Measurements from ENCODE around the gene CAMK1D. TPM values are rescaled to one million over a fixed set of nuclear protein-coding genes. Genes with fewer than 3 reads are reported as not detected.

The CAMK1D gene
- polyA plus RNA-seq, 1 of the 3 experiments (the other 2 are of a cell fraction) = 4.1 TPM

DNA sequence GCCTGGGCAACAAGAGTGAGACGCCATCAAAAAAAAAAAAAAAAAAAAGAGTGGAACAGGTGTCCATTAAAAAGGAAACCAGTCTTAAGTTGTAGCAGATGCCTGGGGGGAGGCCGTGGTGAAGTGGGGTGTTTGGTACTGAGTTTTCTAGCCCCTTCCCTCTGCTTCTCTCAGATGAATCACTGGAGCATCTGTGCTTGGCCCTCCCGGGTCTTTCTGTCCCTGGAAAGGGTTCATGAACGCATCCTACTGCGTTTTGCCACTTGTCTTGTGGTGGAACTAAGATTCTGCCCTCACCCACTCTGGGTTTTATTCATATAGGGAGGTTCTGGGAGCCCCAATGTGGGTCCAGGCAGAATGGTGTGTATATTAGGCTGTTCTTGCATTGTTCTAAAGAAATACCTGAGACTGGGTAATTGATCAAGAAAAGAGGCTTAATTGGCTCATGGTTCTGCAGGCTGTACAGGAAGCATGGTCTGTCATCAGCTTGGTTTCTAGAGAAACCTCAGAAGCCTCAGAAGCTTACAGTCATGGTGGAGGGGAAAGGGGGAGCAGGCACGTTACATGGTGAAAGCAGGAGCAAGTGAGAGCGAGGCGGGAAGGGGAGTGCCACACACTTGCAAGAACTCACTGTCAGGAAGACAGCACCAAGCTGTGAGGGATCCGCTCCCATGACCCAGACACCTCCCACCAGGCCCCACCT, 63.5 kb downstream of the CAMK1D start:
- WGBS (ENCODE audit: low lambda C conversion rate) = 88% methylated on average over 9 of the region's 9 CpGs

DNA sequence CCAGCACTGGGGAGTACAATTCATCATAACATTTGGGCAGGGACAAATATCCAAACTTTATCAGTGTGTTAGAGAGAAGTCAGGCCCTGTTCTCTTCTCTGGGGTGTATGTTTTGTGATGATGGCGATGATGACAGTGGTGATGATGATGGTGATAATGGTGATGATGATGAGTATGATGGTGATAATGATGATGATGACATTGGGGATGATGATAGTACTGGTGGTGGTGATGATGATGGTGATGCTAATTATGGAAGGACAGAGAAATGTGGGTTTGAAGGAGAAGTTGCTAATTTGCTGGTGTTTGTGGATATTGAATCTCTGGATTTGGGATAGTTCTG, 64.0 kb downstream of the CAMK1D start:
- Histone ChIP-seq H3K9ac (no peak overlapping the region), H3K4me2 (no peak overlapping the region), H3K27ac (ENCODE audit: low read depth in 2 of 2, low read length in 1 of 2) (no peak overlapping the region), H3F3A (replicated peaks; ENCODE audit: insufficient read depth) (no peaks in the 10 kb centered on the region), H2AFZ (ENCODE audit: low read depth) (no peak overlapping the region), H3K79me2 (ENCODE audit: insufficient read depth) (no peaks in the 10 kb centered on the region), H3K4me1 (ENCODE audit: control insufficient read depth in 1 of 2, insufficient read depth in 2 of 2, low read depth in 1 of 2, low read length in 1 of 2) (no peaks in the 10 kb centered on the region), H3K36me3 (replicated peaks in 1 of 2; ENCODE audit: control insufficient read depth in 1 of 2, insufficient read depth in 2 of 2, low read length in 1 of 2) (no peaks in the 10 kb centered on the region), H4K20me1 (ENCODE audit: insufficient read depth) (no peaks in the 10 kb centered on the region), H3K9me3 (no peaks in the 10 kb centered on the region), H3K27me3 (ENCODE audit: insufficient read depth) (no peaks in the 10 kb centered on the region), H3K4me3 (ENCODE audit: low read depth in 2 of 2, low read length in 1 of 2) (no peak overlapping the region), H3K9me2 (no peaks in the 10 kb centered on the region)
- TF ChIP-seq, protein P1, sequence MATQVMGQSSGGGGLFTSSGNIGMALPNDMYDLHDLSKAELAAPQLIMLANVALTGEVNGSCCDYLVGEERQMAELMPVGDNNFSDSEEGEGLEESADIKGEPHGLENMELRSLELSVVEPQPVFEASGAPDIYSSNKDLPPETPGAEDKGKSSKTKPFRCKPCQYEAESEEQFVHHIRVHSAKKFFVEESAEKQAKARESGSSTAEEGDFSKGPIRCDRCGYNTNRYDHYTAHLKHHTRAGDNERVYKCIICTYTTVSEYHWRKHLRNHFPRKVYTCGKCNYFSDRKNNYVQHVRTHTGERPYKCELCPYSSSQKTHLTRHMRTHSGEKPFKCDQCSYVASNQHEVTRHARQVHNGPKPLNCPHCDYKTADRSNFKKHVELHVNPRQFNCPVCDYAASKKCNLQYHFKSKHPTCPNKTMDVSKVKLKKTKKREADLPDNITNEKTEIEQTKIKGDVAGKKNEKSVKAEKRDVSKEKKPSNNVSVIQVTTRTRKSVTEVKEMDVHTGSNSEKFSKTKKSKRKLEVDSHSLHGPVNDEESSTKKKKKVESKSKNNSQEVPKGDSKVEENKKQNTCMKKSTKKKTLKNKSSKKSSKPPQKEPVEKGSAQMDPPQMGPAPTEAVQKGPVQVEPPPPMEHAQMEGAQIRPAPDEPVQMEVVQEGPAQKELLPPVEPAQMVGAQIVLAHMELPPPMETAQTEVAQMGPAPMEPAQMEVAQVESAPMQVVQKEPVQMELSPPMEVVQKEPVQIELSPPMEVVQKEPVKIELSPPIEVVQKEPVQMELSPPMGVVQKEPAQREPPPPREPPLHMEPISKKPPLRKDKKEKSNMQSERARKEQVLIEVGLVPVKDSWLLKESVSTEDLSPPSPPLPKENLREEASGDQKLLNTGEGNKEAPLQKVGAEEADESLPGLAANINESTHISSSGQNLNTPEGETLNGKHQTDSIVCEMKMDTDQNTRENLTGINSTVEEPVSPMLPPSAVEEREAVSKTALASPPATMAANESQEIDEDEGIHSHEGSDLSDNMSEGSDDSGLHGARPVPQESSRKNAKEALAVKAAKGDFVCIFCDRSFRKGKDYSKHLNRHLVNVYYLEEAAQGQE (IDR thresholded peaks at IDR 0.05; ENCODE audit: low read depth, low read length) = no peak
- TF ChIP-seq RAD21 (IDR thresholded peaks at IDR 0.05; ENCODE audit: low read length) = no peak
- CTCF ChIA-PET = no interaction called here
- 96% methylated on average over 1 of the region's 1 CpG for WGBS (ENCODE audit: low lambda C conversion rate)
- DNase-seq = no peak
- POLR2A ChIA-PET = no interaction called here

More for the DNA sequence above, 63.5 kb downstream of the CAMK1D start:
- Histone ChIP-seq H4K20me1 (ENCODE audit: insufficient read depth) (no peaks in the 10 kb centered on the region), H3K4me3 (ENCODE audit: low read depth in 2 of 2, low read length in 1 of 2) (no peak overlapping the region), H3K36me3 (replicated peaks in 1 of 2; ENCODE audit: control insufficient read depth in 1 of 2, insufficient read depth in 2 of 2, low read length in 1 of 2) (no peaks in the 10 kb centered on the region), H3K79me2 (ENCODE audit: insufficient read depth) (no peaks in the 10 kb centered on the region), H3F3A (replicated peaks; ENCODE audit: insufficient read depth) (no peaks in the 10 kb centered on the region), H3K4me1 (ENCODE audit: control insufficient read depth in 1 of 2, insufficient read depth in 2 of 2, low read depth in 1 of 2, low read length in 1 of 2) (no peaks in the 10 kb centered on the region), H3K27ac (ENCODE audit: low read depth in 2 of 2, low read length in 1 of 2) (no peak overlapping the region), H2AFZ (ENCODE audit: low read depth) (no peak overlapping the region), H3K9me2 (no peaks in the 10 kb centered on the region), H3K4me2 (no peak overlapping the region), H3K27me3 (ENCODE audit: insufficient read depth) (no peaks in the 10 kb centered on the region), H3K9me3 (no peaks in the 10 kb centered on the region), H3K9ac (no peak overlapping the region)
- TF ChIP-seq SMC3 (IDR thresholded peaks at IDR 0.05; ENCODE audit: low read depth, low read length) (no peak), RCOR1 (IDR thresholded peaks at IDR 0.05; ENCODE audit: low read length) (no peak), FOXM1 (IDR thresholded peaks at IDR 0.05; ENCODE audit: low read depth) (no peak), SIN3A (IDR thresholded peaks at IDR 0.05; ENCODE audit: borderline replicate concordance, low read depth, low read length) (no peak), MXI1 (IDR thresholded peaks at IDR 0.05; ENCODE audit: low read depth, low read length) (no peak), ELF1 (IDR thresholded peaks at IDR 0.05) (no peak), GABPA (IDR thresholded peaks at IDR 0.05; ENCODE audit: low read depth) (no peak), NRF1 (IDR thresholded peaks at IDR 0.05; ENCODE audit: low read depth, low read length) (no peak), EZH2phosphoT487 (IDR thresholded peaks at IDR 0.05; ENCODE audit: borderline replicate concordance, low read depth) (no peak), TAF1 (IDR thresholded peaks at IDR 0.05; ENCODE audit: borderline replicate concordance, low read depth, low read length) (no peak)
- TF ChIP-seq, protein P2, sequence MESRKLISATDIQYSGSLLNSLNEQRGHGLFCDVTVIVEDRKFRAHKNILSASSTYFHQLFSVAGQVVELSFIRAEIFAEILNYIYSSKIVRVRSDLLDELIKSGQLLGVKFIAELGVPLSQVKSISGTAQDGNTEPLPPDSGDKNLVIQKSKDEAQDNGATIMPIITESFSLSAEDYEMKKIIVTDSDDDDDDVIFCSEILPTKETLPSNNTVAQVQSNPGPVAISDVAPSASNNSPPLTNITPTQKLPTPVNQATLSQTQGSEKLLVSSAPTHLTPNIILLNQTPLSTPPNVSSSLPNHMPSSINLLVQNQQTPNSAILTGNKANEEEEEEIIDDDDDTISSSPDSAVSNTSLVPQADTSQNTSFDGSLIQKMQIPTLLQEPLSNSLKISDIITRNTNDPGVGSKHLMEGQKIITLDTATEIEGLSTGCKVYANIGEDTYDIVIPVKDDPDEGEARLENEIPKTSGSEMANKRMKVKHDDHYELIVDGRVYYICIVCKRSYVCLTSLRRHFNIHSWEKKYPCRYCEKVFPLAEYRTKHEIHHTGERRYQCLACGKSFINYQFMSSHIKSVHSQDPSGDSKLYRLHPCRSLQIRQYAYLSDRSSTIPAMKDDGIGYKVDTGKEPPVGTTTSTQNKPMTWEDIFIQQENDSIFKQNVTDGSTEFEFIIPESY (IDR thresholded peaks at IDR 0.05; ENCODE audit: borderline replicate concordance, low read depth) = no peak
- ChIA-PET CTCF (no interaction called here), POLR2A (no interaction called here)
- DNase-seq = no peak

All from SK-N-SH (cell line).